ENCODE results near the gene TMEM131. TPM values are rescaled to one million over a fixed set of nuclear protein-coding genes. Genes with fewer than 3 reads are reported as not detected.

The TMEM131 gene
- total and polyA plus RNA-seq, 12 donors: 13.7 to 57.5 (median 34.0) TPM

- H3K4me1 ChIP-seq (replicated peaks in 1 of 2): peaks cover 0 to 9% of the 10 kb centered on the region in 2 donors
- intact Hi-C loops (cut with DNase I): no loop called here
- DNase-seq: no peak
- no peak for TF ChIP-seq CTCF (IDR thresholded peaks at IDR 0.05)
- no peak for TF ChIP-seq POLR2A (IDR thresholded peaks at IDR 0.05)
- H3K36me3 ChIP-seq (replicated peaks in 1 of 2): no peaks in the 10 kb centered on the region
- H3K9me3 ChIP-seq (replicated peaks in 1 of 3): no peaks in the 10 kb centered on the region
- 67 to 94% (median 79%) methylated on average over 3 of the region's 3 CpGs for WGBS, 4 donors
- no peak overlapping the region for H3K4me3 ChIP-seq
- no peaks in the 10 kb centered on the region for H3K27me3 ChIP-seq
- H3K27ac ChIP-seq: no peak overlapping the region
Measured at GRCh38 chr2:98008415-98008814, 12.7 kb upstream of the TMEM131 start.

- TF ChIP-seq CTCF (IDR thresholded peaks at IDR 0.05) (no peak), POLR2A (IDR thresholded peaks at IDR 0.05) (no peak)
Measured at GRCh38 chr2:98006378-98006777, 10.6 kb upstream of the TMEM131 start.

GRCh38 chr2:98004613-98005012, 8.9 kb upstream of the TMEM131 start:
- whole genome bisulfite sequencing, 4 donors: 90 to 93% (median 91%) methylated on average over 3 of the region's 3 CpGs
- DNase-seq: no peak
- Histone ChIP-seq H3K27ac (no peak overlapping the region), H3K9me3 (replicated peaks in 1 of 3) (no peaks in the 10 kb centered on the region), H3K4me3 (no peak overlapping the region), H3K4me1 (replicated peaks in 1 of 2) (no peaks in the 10 kb centered on the region), H3K36me3 (replicated peaks in 1 of 2) (no peaks in the 10 kb centered on the region), H3K27me3 (no peaks in the 10 kb centered on the region)
- intact Hi-C loops (cut with DNase I): no loop called here
- no peak for TF ChIP-seq CTCF (IDR thresholded peaks at IDR 0.05)
- no peak for TF ChIP-seq POLR2A (IDR thresholded peaks at IDR 0.05)

More at GRCh38 chr2:98006378-98006777, 10.6 kb upstream of the TMEM131 start:
- no peak for DNase-seq
- Histone ChIP-seq H3K36me3 (replicated peaks in 1 of 2) (no peaks in the 10 kb centered on the region), H3K4me1 (replicated peaks in 1 of 2) (peaks cover 0 to 9% of the 10 kb centered on the region in 2 donors), H3K9me3 (replicated peaks in 1 of 3) (no peaks in the 10 kb centered on the region), H3K27ac (no peak overlapping the region), H3K27me3 (no peaks in the 10 kb centered on the region), H3K4me3 (no peak overlapping the region)
- intact Hi-C loops (cut with DNase I): no loop called here
- WGBS, 4 donors: 82 to 92% (median 87%) methylated on average over 11 of the region's 11 CpGs

- 86 to 96% (median 91%) methylated on average over 2 of the region's 2 CpGs for WGBS, 4 donors
- DNase-seq: no peak
- Histone ChIP-seq H3K4me1 (replicated peaks in 1 of 2) (no peaks in the 10 kb centered on the region), H3K9me3 (replicated peaks in 1 of 3) (no peaks in the 10 kb centered on the region), H3K4me3 (no peak overlapping the region), H3K27me3 (no peaks in the 10 kb centered on the region), H3K27ac (no peak overlapping the region), H3K36me3 (replicated peaks in 1 of 2) (no peaks in the 10 kb centered on the region)
- no peak for TF ChIP-seq CTCF (IDR thresholded peaks at IDR 0.05)
- TF ChIP-seq POLR2A (IDR thresholded peaks at IDR 0.05): no peak
- intact Hi-C loops (cut with DNase I): no loop called here
Measured at GRCh38 chr2:98004047-98004446, 8.3 kb upstream of the TMEM131 start.
